ENCODE results near the gene TMEM156. TPM values are rescaled to one million over a fixed set of nuclear protein-coding genes. Genes with fewer than 3 reads are reported as not detected.

The TMEM156 gene
- total and polyA plus RNA-seq, 2 experiments from 2014 or later = not detected

- Mint-ChIP-seq H3K4me1 (peaks cover 3% of the 10 kb centered on the region; the same call in 2 of the 3 replicates), H3K27me3 (ENCODE audit: insufficient read depth, low read depth, poor library complexity) (peaks cover 8% of the 10 kb centered on the region), H3K9me3 (no peaks in the 10 kb centered on the region), H3K4me3 (no peak overlapping the region), H3K27ac (no peak overlapping the region), H3K36me3 (ENCODE audit: low read depth) (no peaks in the 10 kb centered on the region)
- no peak for DNase-seq (ENCODE audit: low spot score)
- TF ChIP-seq ZNF331 (CRISPR knock-in tag; IDR thresholded peaks at IDR 0.05; ENCODE audit: low read depth) = no peak
- no peak for TF ChIP-seq JUNB (IDR thresholded peaks at IDR 0.05; ENCODE audit: unreplicated experiment)
- no peak for TF ChIP-seq STAT1 (IDR thresholded peaks at IDR 0.05; ENCODE audit: unreplicated experiment)
- TF ChIP-seq CTCF (conservative IDR thresholded peaks at IDR 0.05; ENCODE audit: low read depth in 2 of 2) = no peak
- no peak for TF ChIP-seq NANOG (IDR thresholded peaks at IDR 0.05; ENCODE audit: borderline replicate concordance)
- TF ChIP-seq EZH2 (IDR thresholded peaks at IDR 0.05; ENCODE audit: low read depth, unreplicated experiment) = no peak
- TF ChIP-seq ETS1 (IDR thresholded peaks at IDR 0.05) = no peak
- no peak for TF ChIP-seq EZH2phosphoT487 (IDR thresholded peaks at IDR 0.05; ENCODE audit: unreplicated experiment)
- TF ChIP-seq CREB1 (CRISPR knock-in tag; IDR thresholded peaks at IDR 0.05; ENCODE audit: low read depth) = no peak
- TF ChIP-seq REST (IDR thresholded peaks at IDR 0.05; ENCODE audit: unreplicated experiment) = no peak
- TF ChIP-seq ZNF114 (CRISPR knock-in tag; IDR thresholded peaks at IDR 0.05) = no peak
- H3K4me1 ChIP-seq (ENCODE audit: insufficient read depth) = no peaks in the 10 kb centered on the region
- H3K9me2 ChIP-seq (ENCODE audit: insufficient read depth) = no peaks in the 10 kb centered on the region
- no peaks in the 10 kb centered on the region for H3K79me2 ChIP-seq (replicated peaks; ENCODE audit: insufficient read depth)
- H3K27me3 ChIP-seq (ENCODE audit: insufficient read depth) = no peaks in the 10 kb centered on the region
- no peak overlapping the region for H3K27ac ChIP-seq (ENCODE audit: low read depth)
- ATAC-seq = no peak
- no peaks in the 10 kb centered on the region for H3F3A ChIP-seq (replicated peaks; ENCODE audit: low read depth)
- no peaks in the 10 kb centered on the region for H4K20me1 ChIP-seq (replicated peaks; ENCODE audit: insufficient read depth)
- no peak overlapping the region for H3K4me2 ChIP-seq
- H2AFZ ChIP-seq = 0 out of 2 replicates have a peak overlapping the region, but pooled peaks have one; percentile 5
- no peaks in the 10 kb centered on the region for H3K36me3 ChIP-seq (ENCODE audit: insufficient read depth)
- no peak overlapping the region for H3K4me3 ChIP-seq
Measured at GRCh38 chr4:38979081-38979480, 53.1 kb downstream of the TMEM156 start.
